Skin of body (tissue), 2 donors: ENCODE results near the gene DDX39A. TPM values are rescaled to one million over a fixed set of nuclear protein-coding genes. Genes with fewer than 3 reads are reported as not detected.
A peak's percentile ranks its signal among the peaks of the same experiment; 100 is the strongest.
"Not testable (repeated sequence)": the region's sequence is repeated elsewhere in the genome, so short reads cannot be mapped to it uniquely, and the experiment has no call there.

Experiments
- DNase-seq: peaks from one replicate; lab custom pipeline; 2025; lab: John Stamatoyannopoulos, UW
- total RNA-seq: library from RNA; depleted of rRNA; stranded (reverse); fragments of >200 nt; gene quantifications from one replicate; pipeline ENCODE4 v1.2.3, GENCODE V29; 2014

The DDX39A gene
- total RNA-seq, 1 donor from 2014 or later: 42.0 TPM

DNA sequence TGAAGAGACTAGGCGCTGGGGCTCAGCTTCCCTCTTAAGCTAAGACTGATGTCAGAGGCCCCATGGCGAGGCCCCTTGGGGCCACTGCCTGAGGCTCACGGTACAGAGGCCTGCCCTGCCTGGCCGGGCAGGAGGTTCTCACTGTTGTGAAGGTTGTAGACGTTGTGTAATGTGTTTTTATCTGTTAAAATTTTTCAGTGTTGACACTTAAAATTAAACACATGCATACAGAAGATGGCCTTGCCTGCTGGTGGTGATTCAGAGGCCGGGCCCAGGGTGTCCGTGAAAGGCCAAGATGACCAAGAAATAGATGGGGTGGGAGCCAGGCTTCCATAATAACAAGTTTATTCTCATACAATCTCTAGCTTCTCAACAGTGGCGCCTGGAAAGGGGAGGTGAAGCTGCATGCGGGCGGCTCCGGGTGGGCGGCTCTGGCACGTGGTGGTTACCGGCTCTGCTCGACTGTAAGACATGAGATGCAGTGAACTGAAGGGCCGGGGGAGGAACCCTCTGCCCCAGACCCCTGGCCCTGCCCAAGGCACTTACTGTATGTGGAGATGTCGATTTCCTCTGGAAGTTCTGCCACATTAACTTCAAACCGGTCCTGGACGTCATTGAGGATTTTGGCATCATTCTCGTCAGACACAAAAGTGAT lies 10.5 kb downstream of the DDX39A start:
- no peak for DNase-seq

DNA sequence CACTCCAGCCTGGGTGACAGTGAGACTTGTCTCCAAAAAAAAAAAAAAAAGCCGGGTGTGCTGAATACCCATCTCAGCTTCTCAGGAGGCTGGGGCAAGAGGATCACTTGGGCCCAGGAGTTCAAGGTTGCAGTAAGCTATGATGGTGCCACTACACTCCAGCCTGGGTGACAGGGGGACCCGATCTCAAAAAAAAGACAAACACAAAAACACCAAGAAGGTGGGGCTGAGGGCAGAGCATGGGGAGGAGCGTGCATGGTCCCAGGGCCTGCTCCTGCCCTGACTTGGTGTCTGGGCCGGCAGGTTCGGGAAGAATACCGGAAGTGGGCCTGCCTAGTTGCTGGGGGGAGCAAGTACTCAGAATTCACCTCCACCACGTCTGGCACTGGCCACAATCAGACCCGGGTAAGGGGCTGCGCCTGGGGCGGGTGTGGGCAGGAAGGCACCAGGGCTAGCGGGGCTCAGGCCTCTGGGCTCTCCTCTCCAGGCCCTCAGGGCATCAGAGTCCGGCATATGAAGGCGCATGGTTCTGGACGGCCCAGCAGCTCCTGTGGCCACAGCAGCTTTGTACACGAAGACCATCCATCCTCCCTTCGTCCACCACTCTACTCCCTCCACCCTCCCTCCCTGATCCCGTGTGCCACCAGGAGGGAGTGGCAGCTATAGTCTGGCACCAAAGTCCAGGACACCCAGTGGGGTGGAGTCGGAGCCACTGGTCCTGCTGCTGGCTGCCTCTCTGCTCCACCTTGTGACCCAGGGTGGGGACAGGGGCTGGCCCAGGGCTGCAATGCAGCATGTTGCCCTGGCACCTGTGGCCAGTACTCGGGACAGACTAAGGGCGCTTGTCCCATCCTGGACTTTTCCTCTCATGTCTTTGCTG lies 11.3 kb downstream of the DDX39A start:
- DNase-seq: no peak

DNA sequence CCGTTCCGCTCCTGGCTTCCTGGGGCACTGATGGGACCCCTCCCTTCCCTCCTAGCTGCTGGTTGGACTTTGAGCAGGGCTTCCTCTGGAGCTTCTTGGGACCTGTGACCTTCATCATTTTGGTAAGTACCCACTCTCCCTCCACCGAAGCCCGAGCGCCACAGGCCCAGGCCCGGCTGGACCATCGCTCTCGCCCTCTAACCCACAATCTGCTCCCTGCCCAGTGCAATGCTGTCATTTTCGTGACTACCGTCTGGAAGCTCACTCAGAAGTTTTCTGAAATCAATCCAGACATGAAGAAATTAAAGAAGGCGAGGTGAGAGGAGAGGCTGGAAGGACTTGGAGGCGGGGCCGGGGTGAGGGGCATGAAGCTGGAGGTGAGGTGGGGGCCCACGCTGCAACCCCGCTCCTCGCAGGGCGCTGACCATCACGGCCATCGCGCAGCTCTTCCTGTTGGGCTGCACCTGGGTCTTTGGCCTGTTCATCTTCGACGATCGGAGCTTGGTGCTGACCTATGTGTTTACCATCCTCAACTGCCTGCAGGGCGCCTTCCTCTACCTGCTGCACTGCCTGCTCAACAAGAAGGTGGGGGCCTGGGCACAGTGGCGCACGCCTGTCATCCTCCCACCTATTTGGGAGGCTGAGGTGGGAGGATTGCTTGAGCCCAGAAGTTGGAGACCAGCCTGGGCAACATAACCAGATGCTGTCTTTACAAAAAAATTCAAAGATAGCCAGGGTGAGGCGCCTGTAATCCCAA lies 12.3 kb downstream of the DDX39A start:
- no peak for DNase-seq

DNA sequence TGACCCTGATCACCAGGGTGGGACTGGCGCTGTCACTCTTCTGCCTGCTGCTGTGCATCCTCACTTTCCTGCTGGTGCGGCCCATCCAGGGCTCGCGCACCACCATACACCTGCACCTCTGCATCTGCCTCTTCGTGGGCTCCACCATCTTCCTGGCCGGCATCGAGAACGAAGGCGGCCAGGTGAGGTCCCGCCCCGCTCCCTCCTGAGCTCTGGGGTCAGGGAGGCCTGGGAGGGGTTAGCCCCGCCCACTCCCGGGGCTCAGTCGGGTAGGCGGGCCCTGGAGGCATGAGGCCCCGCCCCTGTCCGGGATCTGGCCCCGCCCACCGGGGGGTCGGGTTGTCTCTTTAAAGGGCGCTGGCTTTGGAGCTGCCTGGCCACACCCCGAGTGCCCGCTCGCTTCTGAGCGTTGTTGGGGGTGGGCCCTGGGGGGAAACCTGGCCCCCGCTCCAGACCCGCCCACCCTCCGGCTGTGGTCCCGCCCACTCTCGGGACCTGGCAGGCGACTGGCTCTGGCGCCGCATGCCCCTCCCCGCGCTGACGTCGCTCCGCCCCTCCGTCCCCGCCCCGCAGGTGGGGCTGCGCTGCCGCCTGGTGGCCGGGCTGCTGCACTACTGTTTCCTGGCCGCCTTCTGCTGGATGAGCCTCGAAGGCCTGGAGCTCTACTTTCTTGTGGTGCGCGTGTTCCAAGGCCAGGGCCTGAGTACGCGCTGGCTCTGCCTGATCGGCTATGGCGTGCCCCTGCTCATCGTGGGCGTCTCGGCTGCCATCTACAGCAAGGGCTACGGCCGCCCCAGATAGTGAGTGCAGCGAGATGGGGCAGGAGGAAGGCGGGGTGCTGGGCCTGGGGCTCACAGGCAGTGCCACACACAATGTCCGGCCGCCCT lies 13.1 kb downstream of the DDX39A start:
- DNase-seq: peak; percentile 78

DNA sequence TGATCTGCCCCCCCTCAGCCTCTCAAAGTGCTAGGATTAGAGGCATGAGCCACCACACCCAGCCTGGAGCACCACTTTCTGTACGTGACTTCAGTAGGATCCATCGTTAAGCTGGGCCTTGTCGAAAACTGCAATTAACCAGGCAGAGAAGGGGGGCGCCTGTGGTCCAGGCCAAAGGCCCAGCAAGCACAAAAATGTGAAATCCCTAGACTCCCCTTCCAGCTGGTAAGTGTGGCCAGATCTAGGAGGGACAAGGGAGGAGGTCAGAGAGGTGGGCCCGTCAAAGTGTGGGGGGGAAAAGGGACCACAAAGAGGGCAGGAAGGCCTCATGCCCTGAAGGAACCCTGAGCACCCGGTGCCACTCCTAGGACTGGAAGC lies 13.8 kb downstream of the DDX39A start:
- DNase-seq: no peak

DNA sequence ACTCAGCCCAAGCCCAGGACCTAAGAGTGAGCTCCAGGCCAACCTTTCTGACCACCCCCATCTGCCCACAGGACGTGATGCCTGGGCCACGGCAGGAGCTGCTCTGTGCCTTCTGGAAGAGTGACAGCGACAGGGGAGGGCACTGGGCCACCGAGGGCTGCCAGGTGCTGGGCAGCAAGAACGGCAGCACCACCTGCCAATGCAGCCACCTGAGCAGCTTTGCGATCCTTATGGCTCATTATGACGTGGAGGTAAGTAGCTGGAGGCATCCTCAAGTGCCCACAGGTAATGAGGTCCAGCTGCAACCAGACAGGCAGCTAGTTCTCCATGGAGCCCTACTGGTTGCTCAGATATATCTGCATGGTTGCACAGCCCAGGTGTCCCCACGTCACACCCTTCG lies 14.8 kb downstream of the DDX39A start:
- DNase-seq: no peak

GRCh38 chr19:14403145-14403930 lies 15.8 kb downstream of the DDX39A start:
- DNase-seq: not testable (repeated sequence)

- no peak for DNase-seq
These were observed 16.6 kb downstream of the DDX39A start for GRCh38 chr19:14402332-14403144.

- no peak for DNase-seq
These were observed 17.5 kb downstream of the DDX39A start for GRCh38 chr19:14401468-14402195.

GRCh38 chr19:14400951-14401431 lies 18.1 kb downstream of the DDX39A start:
- DNase-seq: no peak

GRCh38 chr19:14397168-14397567 lies 22.0 kb downstream of the DDX39A start:
- not testable (repeated sequence) for DNase-seq

DNA sequence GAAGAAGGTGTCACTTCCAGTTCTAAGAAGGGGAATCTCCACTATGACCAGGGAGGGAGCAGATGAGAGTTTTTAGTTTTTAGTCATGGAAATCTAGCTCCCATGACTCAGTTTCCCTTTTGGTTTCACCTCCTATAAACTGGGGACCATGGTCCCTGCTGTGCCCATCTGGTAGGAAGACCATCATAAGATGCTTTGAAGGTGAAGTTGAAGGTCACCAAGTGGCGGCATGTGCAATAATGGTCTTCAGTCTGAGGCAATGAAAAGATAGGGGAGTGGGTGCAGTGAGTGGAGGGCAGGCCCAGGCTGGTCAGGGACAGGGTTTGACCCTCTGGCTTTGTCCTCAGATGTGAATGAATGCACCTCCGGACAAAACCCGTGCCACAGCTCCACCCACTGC lies 22.4 kb downstream of the DDX39A start:
- not testable (repeated sequence) for DNase-seq

DNA sequence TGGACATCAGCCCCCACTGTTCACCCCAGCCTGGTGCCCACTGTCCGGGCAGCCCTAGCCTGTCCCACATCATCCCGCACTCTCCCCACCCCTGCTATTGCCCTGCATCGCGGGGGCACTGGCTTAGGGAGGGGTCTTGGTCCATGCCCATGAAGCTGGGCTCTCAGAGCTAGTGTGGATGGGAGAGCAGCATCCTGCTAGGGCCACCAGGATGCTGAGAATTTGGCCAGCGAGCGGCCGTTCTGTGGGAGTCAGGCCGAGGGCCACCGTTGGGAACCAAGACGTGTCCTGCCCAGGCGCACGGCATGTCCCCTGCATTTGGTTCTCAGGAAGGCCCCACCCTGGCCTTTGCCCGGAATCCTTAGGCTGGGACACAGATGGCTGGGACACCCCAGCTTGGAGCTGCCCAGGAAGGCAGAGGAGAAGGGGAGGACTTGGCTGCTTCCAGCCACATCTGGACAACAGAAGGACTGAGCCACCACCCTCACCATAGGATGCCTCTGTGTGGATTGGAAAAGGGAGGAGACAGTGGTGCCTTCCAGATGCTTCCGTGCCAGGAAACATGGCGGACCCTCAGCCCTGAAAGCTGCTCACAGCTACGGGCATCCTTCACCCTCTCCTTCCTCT lies 23.3 kb downstream of the DDX39A start:
- no peak for DNase-seq

DNA sequence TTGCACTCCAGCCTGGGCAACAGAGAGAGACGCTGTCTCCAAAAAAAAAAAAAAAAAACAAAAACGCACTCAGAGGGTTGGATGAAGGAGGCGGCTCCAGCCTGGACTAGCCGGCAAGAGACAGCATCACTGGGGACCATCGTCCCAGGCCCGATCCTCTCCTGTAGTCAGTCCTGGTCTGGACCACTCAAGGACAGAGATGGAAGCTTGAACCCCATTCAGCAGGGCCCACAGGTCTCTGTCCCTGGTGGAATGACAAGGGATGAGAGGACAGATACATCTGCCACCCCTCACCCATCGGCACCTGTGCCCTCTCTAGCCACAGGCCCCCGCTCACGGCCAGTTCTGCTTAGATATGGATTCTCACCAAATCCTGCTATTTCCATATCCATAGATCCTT lies 23.9 kb downstream of the DDX39A start:
- no peak for DNase-seq

DNA sequence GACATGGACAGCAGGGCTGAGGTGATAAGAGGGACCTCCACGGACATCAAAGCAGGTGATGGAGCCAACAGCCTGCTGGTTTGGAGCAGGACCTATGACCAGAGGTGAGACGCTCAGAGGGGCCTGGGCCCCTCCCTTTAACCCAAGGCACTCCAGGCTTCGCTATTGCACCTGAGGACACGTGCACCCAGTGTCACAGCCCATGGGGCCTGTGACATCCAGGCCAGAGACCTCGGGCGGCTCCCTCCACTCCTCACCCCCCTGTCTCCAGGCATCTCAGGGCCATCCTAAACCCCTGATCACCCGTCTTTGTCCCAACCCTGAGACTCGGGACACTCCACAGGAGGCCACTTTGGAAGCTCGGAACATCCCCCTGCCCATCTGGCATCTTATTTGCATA lies 25.0 kb downstream of the DDX39A start:
- DNase-seq: no peak

DNA sequence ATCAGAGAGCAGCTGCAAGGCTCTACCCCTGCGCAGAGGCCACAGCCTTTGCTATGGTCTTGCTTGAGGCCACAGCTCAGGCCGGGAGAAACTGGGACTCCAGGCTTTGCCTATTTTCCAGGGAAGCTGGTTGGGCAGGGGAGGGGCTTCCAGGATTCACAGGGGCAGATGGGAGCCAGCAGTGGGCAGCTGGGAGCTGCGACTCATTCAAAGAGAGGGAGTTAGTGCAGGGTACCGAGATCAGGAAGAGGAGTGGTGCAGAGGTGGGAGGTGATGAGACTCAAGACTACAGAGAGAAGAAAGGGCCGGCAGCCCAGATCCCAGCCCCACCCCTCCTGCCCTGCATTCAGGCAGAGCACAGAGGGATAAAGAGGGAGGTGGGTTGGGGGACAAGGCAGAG lies 25.8 kb downstream of the DDX39A start:
- DNase-seq: no peak

- DNase-seq: no peak
These were observed 27.9 kb downstream of the DDX39A start for GRCh38 chr19:14391156-14391821.

DNA sequence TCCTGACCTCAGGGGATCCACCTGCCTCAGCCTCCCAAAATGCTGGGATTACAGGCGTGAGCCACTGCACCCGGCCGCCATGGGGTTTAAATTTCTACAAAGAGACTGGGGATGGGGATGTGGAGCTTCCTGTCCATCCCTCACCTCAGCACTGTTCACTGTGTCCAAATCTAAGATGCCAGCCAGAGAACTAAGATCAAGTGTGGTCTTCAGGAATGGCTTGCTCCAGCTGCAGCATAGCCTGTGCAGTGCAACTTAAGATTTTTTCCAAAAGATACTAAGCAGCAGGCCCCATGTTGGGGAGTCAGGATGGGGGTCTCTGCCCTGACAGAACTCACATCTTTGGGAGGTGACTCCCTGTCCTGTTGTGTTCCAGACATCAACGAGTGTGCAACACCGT lies 28.6 kb downstream of the DDX39A start:
- DNase-seq: no peak
